ENCODE data around the gene CYP24A1.
A peak's percentile ranks its signal among the peaks of the same experiment; 100 is the strongest.
"Not testable (repeated sequence)": the region's sequence is repeated elsewhere in the genome, so short reads cannot be mapped to it uniquely, and the experiment has no call there.

Gene CYP24A1

GRCh38 chr20:54132612-54133433, 41.0 kb downstream of the CYP24A1 start:
- DNase-seq, result peak in 1 of 3 experiments; percentile 63

GRCh38 chr20:54131675-54132611, 41.8 kb downstream of the CYP24A1 start:
- DNase-seq, result no peak

GRCh38 chr20:54131125-54131524, 42.7 kb downstream of the CYP24A1 start:
- not testable (repeated sequence) for DNase-seq

GRCh38 chr20:54129350-54129749, 44.4 kb downstream of the CYP24A1 start:
- no peak for DNase-seq

- no peak for DNase-seq
Measured at GRCh38 chr20:54127855-54128574, 45.8 kb downstream of the CYP24A1 start.

GRCh38 chr20:54126806-54127655, 46.8 kb downstream of the CYP24A1 start:
- no peak for DNase-seq

- not testable (repeated sequence) for DNase-seq
Measured at GRCh38 chr20:54126328-54126727, 47.5 kb downstream of the CYP24A1 start.

- DNase-seq, result peak in 1 of 3 experiments; percentile 67
Measured at GRCh38 chr20:54123587-54124180, 50.1 kb downstream of the CYP24A1 start.

GRCh38 chr20:54122681-54123586, 50.9 kb downstream of the CYP24A1 start:
- DNase-seq, result no peak

GRCh38 chr20:54122189-54122588, 51.6 kb downstream of the CYP24A1 start:
- no peak for DNase-seq

GRCh38 chr20:54119744-54120143, 54.0 kb downstream of the CYP24A1 start:
- no peak for DNase-seq

- DNase-seq, result no peak
Measured at GRCh38 chr20:54118220-54119001, 55.4 kb downstream of the CYP24A1 start.

GRCh38 chr20:54116550-54117235, 57.1 kb downstream of the CYP24A1 start:
- DNase-seq, result no peak

- no peak for DNase-seq
Measured at GRCh38 chr20:54115172-54115854, 58.5 kb downstream of the CYP24A1 start.

- no peak for DNase-seq
Measured at GRCh38 chr20:54114109-54114508, 59.7 kb downstream of the CYP24A1 start.

- DNase-seq, result no peak
Measured at GRCh38 chr20:54113566-54113965, 60.2 kb downstream of the CYP24A1 start.

- no peak for DNase-seq
Measured at GRCh38 chr20:54112221-54112884, 61.4 kb downstream of the CYP24A1 start.

- DNase-seq, result no peak
Measured at GRCh38 chr20:54111460-54111859, 62.3 kb downstream of the CYP24A1 start.
